A673 (cell line): ENCODE results near the gene DNAJC4. TPM values are rescaled to one million over a fixed set of nuclear protein-coding genes. Genes with fewer than 3 reads are reported as not detected.

ENCODE experiments used
- BruUV-seq: library from RNA; stranded (reverse); fragments of 400-500 nt; replicated peaks from 2 replicates; lab custom pipeline; 2021; lab: Mats Ljungman, UMichigan
- CTCF ChIA-PET: fragments of 300-600 bp; sonication (Branson Sonifier 250); formaldehyde crosslinking; loops from one replicate; lab custom pipeline; 2022; ENCODE audit warnings: antibody characterized with exemption; lab: Charles Lee
- POLR2A ChIA-PET: fragments of 300-600 bp; sonication (Branson Sonifier 250); formaldehyde crosslinking; loops from one replicate; lab custom pipeline; 2022; ENCODE audit warnings: antibody characterized with exemption; ENCODE audit not compliant: low non-redundant PET; lab: Charles Lee
- DNase-seq: peaks from one replicate; pipeline ENCODE4 v3.0.0-alpha.2; 2015; ENCODE audit warnings: low spot score
- H3K27ac ChIP-seq: fragments of 200-600 bp; sonication (generic); 2 replicates; pipeline ENCODE4 v1.5.1; 2016; ENCODE audit warnings: mixed run types, low read depth, mild to moderate bottlenecking, mixed read lengths, antibody characterized with exemption, low read length; ENCODE audit not compliant: poor library complexity, severe bottlenecking
- H3K27me3 ChIP-seq: fragments of 200-600 bp; sonication (generic); replicated peaks from 2 replicates; pipeline ENCODE4 v1.6.1; 2017; ENCODE audit warnings: mixed run types, low read depth, mild to moderate bottlenecking, mixed read lengths, antibody characterized with exemption, low read length; ENCODE audit not compliant: insufficient read depth, poor library complexity
- H3K36me3 ChIP-seq: fragments of 200-600 bp; sonication (generic); 2 replicates; pipeline ENCODE4 v1.6.1; 2016; ENCODE audit warnings: mixed run types, mild to moderate bottlenecking, mixed read lengths, antibody characterized with exemption, low read length; ENCODE audit not compliant: insufficient read depth, poor library complexity, severe bottlenecking
- H3K4me1 ChIP-seq: fragments of 200-600 bp; sonication (generic); 2 replicates; pipeline ENCODE4 v1.6.1; 2017; ENCODE audit warnings: mixed run types, mild to moderate bottlenecking, mixed read lengths, antibody characterized with exemption, low read length; ENCODE audit not compliant: insufficient read depth, poor library complexity, severe bottlenecking
- H3K4me3 ChIP-seq: fragments of 200-600 bp; sonication (generic); 2 replicates; pipeline ENCODE4 v1.5.1; 2016; ENCODE audit warnings: low read depth, mixed run types, mild to moderate bottlenecking, mixed read lengths, low read length; ENCODE audit not compliant: poor library complexity, severe bottlenecking
- H3K9me3 ChIP-seq: fragments of 200-600 bp; sonication (generic); 2 replicates; pipeline ENCODE4 v1.6.1; 2016; ENCODE audit warnings: mixed run types, low read depth, mild to moderate bottlenecking, mixed read lengths, antibody characterized with exemption, low read length; ENCODE audit not compliant: poor library complexity, severe bottlenecking
- EZH2 ChIP-seq: fragments of 200-600 bp; sonication (generic); IDR thresholded peaks from 2 replicates; pipeline ENCODE4 v1.6.1; 2017; ENCODE audit warnings: borderline replicate concordance, low read depth, mild to moderate bottlenecking, mixed read lengths, antibody characterized with exemption, low read length; ENCODE audit not compliant: poor library complexity, severe bottlenecking
- intact Hi-C: fragments of 100-400 bp; cut with micrococcal nuclease; formaldehyde crosslinking; loops from one replicate; pipeline ENCODE4 v1.10.0; 2022; ENCODE audit not compliant: unreplicated experiment
- total RNA-seq: library from RNA; stranded (reverse); gene quantifications from 2 replicates; pipeline ENCODE4 v1.2.3, GENCODE V29; 2021
- TF ChIP-seq, protein P1 (sequence below): fragments of 300-800, 200-600 bp; sonication (generic); conservative IDR thresholded peaks from 2 replicates; pipeline ENCODE4 v1.5.1; 2017; ENCODE audit warnings: low read depth, mild to moderate bottlenecking, antibody characterized with exemption, low read length, moderate library complexity, mixed read lengths

DNAJC4 gene
- total RNA-seq, 1 experiment from 2014 or later, result 20.2 TPM

DNA sequence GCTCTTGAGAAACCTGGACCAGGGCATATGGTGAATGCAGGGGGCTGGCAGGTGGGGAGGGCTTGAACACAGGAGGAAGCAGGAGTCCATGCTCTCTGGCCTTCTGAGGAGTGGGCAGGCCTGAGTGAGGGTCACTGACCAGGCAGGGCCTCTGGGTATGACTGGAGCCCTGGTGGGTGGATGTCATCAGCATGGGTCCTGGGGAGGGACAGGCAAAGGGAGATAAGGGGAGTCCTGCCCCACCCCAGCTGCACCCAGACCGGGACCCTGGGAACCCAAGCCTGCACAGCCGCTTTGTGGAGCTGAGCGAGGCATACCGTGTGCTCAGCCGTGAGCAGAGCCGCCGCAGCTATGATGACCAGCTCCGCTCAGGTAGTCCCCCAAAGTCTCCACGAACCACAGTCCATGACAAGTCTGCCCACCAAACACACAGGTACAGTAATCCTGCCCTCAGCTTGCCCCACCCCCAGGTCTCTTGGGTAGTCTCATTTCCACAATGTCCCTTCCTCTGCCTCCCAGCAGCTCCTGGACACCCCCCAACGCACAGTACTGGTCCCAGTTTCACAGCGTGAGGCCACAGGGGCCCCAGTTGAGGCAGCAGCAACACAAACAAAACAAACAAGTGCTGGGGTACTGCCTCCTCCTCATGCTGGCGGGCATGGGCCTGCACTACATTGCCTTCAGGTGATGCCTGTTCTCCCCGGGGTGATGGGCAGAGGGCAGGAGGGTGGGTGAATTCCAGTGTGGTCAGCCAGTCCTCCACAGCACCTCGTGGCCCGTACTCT is 2.0 kb downstream of the DNAJC4 start:
- no TSS peak for BruUV-seq
- POLR2A ChIA-PET, result no interaction called here

DNA sequence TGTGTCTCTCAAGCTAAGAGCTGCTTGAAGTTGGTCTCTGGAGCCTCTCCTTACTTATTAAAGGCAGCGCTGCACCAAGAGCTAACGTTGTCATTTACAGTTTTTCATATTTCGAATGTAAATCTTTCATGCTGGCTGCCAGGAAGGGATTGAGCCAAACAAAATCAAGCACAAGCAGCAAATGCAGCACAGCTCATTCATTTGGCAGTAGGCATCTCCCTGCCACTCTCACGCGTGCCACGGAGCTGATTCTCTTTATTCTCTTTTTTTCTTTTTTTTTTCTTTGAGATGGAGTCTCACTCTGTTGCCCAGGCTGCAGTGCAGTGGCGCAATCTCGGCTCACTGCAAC is 2.6 kb downstream of the DNAJC4 start:
- H3K4me3 ChIP-seq, result no peak overlapping the region
- H3K9me3 ChIP-seq, result no peaks in the 10 kb centered on the region
- no peaks in the 10 kb centered on the region for H3K27me3 ChIP-seq
- peaks cover 9% of the 10 kb centered on the region for H3K36me3 ChIP-seq
- ChIA-PET CTCF (interaction anchor here (0.6 to 0.8 kb wide), 2 partner anchors 20 to 28 kb away, joined by 3 to 5 read pairs; no protein-coding TSS in a partner anchor), POLR2A (no interaction called here)
- intact Hi-C loops, result no loop called here
- H3K4me1 ChIP-seq, result peaks cover 18% of the 10 kb centered on the region
- BruUV-seq, result no TSS peak
- TF ChIP-seq, protein P1, sequence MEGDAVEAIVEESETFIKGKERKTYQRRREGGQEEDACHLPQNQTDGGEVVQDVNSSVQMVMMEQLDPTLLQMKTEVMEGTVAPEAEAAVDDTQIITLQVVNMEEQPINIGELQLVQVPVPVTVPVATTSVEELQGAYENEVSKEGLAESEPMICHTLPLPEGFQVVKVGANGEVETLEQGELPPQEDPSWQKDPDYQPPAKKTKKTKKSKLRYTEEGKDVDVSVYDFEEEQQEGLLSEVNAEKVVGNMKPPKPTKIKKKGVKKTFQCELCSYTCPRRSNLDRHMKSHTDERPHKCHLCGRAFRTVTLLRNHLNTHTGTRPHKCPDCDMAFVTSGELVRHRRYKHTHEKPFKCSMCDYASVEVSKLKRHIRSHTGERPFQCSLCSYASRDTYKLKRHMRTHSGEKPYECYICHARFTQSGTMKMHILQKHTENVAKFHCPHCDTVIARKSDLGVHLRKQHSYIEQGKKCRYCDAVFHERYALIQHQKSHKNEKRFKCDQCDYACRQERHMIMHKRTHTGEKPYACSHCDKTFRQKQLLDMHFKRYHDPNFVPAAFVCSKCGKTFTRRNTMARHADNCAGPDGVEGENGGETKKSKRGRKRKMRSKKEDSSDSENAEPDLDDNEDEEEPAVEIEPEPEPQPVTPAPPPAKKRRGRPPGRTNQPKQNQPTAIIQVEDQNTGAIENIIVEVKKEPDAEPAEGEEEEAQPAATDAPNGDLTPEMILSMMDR, result no peak
- TF ChIP-seq EZH2, result no peak
- DNase-seq, result no peak
- peak overlapping the region; percentile 21 for H3K27ac ChIP-seq

More for the DNA sequence above, 2.0 kb downstream of the DNAJC4 start:
- CTCF ChIA-PET, result interaction anchor here (0.8 kb wide), 1 partner anchor 28 kb away, joined by 5 read pairs; no protein-coding TSS in a partner anchor
- DNase-seq, result no peak
- Histone ChIP-seq H3K4me1 (peaks cover 21% of the 10 kb centered on the region), H3K36me3 (peaks cover 4% of the 10 kb centered on the region), H3K9me3 (no peaks in the 10 kb centered on the region), H3K4me3 (no peak overlapping the region), H3K27ac (peak overlapping the region; percentile 37), H3K27me3 (no peaks in the 10 kb centered on the region)
- intact Hi-C loops, result no loop called here
- no peak for TF ChIP-seq EZH2
- TF ChIP-seq, protein P1, result no peak

DNA sequence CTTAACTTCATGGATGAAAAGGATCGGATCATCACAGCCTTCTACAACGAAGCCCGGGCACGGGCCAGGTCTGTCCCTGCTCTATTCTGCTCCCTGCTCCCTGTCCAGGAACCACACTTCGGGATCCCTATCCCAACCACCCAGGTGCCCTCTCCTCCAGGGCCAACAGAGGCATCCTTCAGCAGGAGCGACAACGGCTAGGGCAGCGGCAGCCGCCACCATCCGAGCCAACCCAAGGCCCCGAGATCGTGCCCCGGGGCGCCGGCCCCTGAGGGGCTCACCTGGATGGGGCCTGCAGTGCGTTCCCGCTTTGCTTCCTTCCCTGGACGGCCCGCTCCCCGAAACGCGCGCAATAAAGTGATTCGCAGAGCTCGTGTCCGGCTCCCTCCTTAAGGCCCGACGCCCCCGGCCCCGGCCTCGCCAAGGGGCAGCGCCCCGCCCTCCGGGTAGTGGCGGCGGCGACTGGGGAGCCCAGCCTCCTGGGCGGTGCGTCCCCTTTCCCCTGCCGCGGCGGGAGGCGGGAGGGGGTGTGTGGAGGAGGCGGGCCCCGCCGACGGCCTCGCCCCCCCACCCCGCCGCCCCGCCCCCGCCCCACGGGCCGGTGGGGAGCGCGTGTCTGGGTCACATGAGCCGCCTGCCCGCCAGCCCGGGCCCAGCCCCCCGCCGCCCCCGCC is 3.7 kb downstream of the DNAJC4 start, which contains the start of gene VEGFB:
TSS of gene VEGFB (plus strand) at position 672 of the 674 bp plus-strand sequence. CDS start 250 bp downstream, outside the sequence.
- DNase-seq, result peak; percentile 72
- peaks cover 16% of the 10 kb centered on the region for H3K36me3 ChIP-seq
- intact Hi-C loops, result no loop called here
- CTCF ChIA-PET, result no interaction called here
- peak within 1 kb of the TSS; percentile 70 for H3K27ac ChIP-seq
- TF ChIP-seq EZH2, result no peak
- TF ChIP-seq, protein P1, result no peak
- H3K9me3 ChIP-seq, result no peaks in the 10 kb centered on the region
- H3K27me3 ChIP-seq, result no peaks in the 10 kb centered on the region
- no TSS peak for BruUV-seq
- H3K4me3 ChIP-seq, result peak within 1 kb of the TSS; percentile 65
- peaks cover 18% of the 10 kb centered on the region for H3K4me1 ChIP-seq
- POLR2A ChIA-PET, result no interaction called here
